Right cardiac atrium (tissue), 5 donors: ENCODE measurements around the gene APOBEC3A. TPM values are rescaled to one million over a fixed set of nuclear protein-coding genes. Genes with fewer than 3 reads are reported as not detected.

ENCODE experiments used
- ATAC-seq, 2 donors: fragments of 200-7000 bp; cut with Tn5 transposase; one replicate each; pipeline versions ENCODE4 v1.8.0 to v1.9.1; 2020; ENCODE audit warnings: moderate library complexity in 2 of 2, mild to moderate bottlenecking in 1 of 2
- DNase-seq, 3 donors: peaks; one replicate each; pipeline ENCODE4 v3.0.0-alpha.2; 2020
- H3K27ac ChIP-seq: one replicate; pipeline ENCODE4 v1.5.1; 2013; ENCODE audit warnings: mild to moderate bottlenecking, low read length, control low read depth, moderate library complexity
- H3K27me3 ChIP-seq: one replicate; pipeline ENCODE4 v1.6.1; 2013; ENCODE audit not compliant: control insufficient read depth, insufficient read depth
- H3K4me1 ChIP-seq: one replicate; pipeline ENCODE4 v1.6.1; 2013; ENCODE audit warnings: low read length; ENCODE audit not compliant: control insufficient read depth, insufficient read depth
- H3K4me3 ChIP-seq: one replicate; pipeline ENCODE4 v1.5.1; 2013; ENCODE audit warnings: low read length, control low read depth
- H3K9me3 ChIP-seq: one replicate; pipeline ENCODE4 v1.6.1; 2013; ENCODE audit warnings: low read length; ENCODE audit not compliant: control insufficient read depth
- WGBS: extraction: QIAGEN DNeasy Blood & Tissue Kit; methylation state at CpG from one replicate; pipeline ENCODE4 v1.1.7; 2013; 5-methylcytosine and 5-hydroxymethylcytosine counted together
- intact Hi-C, 4 donors: fragments of 100-400 bp; cut with DNase I; formaldehyde crosslinking; loops; one replicate each; pipeline versions ENCODE4 v1.11.0 to v1.14.0; 2022 to 2023
- polyA plus RNA-seq: library from polyadenylated mRNA; stranded (reverse); fragments of 200-250 nt; gene quantifications from one replicate; pipeline ENCODE4 v1.2.3, GENCODE V29; 2013
- total RNA-seq, 4 donors: library from RNA; stranded (reverse); fragmentation: NEBNext Ultra II Directional; extraction: Animal tissue kit (Norgen Biotek cat#: 25700); gene quantifications; one replicate each; pipeline ENCODE4 v1.2.1, GENCODE V29; 2021
- donor health status: healthy with polysubstance abuse.
- donor health status: DM: no; HTN: yes; CAD: no.
- donor health status: DM: no; HTN: no; CAD: no.
- donor health status: DM: no; HTN: yes; CAD: no; lungs with severe emphysema.
- donor health status: DM: yes; HTN: yes; CAD: no.

Gene APOBEC3A
- total and polyA plus RNA-seq, 5 donors = 0.14 to 0.94 (median 0.58) TPM

DNA sequence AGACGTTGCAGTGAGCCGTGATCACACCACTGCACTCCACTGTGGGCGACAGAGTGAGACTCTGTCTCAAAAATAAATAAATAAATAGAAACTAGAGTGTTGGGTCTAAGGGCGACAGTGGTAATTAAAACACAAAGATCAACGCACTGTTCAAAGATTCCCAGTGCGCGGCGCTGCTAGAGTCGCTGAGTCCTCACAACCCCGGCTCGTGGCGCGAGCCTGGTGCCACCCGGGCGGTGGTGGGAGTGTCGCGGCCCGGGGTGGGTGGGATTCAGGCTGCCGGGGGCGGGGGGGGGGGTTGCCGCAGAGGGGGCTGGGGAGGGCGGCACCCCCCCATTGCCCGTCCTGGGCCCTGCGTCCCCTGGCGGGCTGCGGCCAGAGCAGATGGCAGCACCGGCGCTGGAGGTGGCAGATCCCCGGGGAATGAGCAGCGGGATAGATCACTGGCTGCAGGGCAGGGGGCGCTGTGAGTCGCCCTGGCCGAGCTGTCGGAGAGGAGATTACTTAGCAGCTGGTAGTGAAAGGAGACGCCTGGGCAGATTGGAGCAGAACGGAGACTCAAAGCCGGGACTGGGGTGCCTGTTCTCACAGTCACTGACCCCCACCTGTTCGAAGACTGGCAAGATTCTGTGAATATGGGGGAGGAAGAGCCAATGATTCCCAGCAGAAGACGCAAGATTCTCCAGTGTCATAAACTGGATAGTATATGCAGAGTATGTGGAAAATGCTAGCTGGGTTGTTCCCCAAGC lies 30.2 kb upstream of the APOBEC3A start:
- Histone ChIP-seq H3K9me3 (no peaks in the 10 kb centered on the region), H3K27ac (peak overlapping the region; percentile 34), H3K4me3 (peak overlapping the region; percentile 29), H3K4me1 (no peaks in the 10 kb centered on the region), H3K27me3 (no peaks in the 10 kb centered on the region)
- DNase-seq = peak; percentile 70 to 91 (median 91)
- WGBS = 11% methylated on average over 39 of the region's 39 CpGs
- intact Hi-C loops = loop anchor here in 1 of 4 donors (10.0 kb wide), 1 partner anchor 52 kb away; the partner anchor contains the start of gene CBX6
- peak; percentile 82 to 84 for ATAC-seq

DNA sequence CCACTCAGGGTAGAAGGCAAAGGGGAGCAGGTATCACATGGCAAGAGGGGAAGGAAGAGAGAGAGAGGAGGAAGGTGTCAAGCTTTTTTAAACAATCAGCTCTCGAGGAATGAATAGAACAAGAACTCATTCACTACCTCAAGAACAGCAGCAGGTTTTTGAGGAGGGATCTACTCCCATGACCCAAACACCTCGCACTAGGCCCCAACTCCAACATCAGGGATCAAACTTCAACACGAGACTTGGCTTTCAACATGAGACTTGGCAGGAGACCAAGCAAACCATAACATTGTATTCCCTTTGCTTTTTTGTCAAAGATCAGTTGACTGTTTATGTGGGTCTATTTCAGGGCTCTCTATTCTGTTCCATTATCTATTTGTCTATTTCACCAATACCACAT lies 26.9 kb upstream of the APOBEC3A start:
- WGBS = 57% methylated on average over 3 of the region's 3 CpGs
- intact Hi-C loops = no loop called here
- Histone ChIP-seq H3K27ac (no peak overlapping the region), H3K27me3 (no peaks in the 10 kb centered on the region), H3K9me3 (no peaks in the 10 kb centered on the region), H3K4me3 (no peak overlapping the region), H3K4me1 (no peaks in the 10 kb centered on the region)
- ATAC-seq (no peak), DNase-seq (no peak)

DNA sequence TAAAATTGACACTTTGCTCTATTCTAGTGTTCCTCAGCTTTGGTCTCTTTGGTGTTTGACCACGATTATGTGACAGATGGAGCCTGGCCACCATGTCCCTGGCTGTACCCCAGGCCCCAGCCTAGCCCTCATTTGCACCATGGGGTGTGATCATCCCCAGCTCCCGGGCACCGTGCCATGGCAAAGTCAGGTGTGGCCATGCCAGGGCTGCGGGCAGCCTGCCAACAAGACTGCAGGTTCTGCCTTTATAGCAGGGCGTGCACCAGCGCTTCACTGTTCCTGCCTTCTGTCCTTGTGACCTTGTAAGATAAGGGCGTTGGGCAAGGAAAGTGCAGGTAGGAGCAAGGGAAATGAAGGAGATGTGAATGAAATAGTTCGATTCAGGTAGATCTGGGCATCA lies 22.4 kb upstream of the APOBEC3A start:
- WGBS = 67% methylated on average over 8 of the region's 8 CpGs
- Histone ChIP-seq H3K4me3 (no peak overlapping the region), H3K4me1 (no peaks in the 10 kb centered on the region), H3K9me3 (no peaks in the 10 kb centered on the region), H3K27ac (no peak overlapping the region), H3K27me3 (no peaks in the 10 kb centered on the region)
- DNase-seq (peak; percentile 37 to 83 (median 81)), ATAC-seq (peak; percentile 34 to 72)
- intact Hi-C loops = no loop called here

DNA sequence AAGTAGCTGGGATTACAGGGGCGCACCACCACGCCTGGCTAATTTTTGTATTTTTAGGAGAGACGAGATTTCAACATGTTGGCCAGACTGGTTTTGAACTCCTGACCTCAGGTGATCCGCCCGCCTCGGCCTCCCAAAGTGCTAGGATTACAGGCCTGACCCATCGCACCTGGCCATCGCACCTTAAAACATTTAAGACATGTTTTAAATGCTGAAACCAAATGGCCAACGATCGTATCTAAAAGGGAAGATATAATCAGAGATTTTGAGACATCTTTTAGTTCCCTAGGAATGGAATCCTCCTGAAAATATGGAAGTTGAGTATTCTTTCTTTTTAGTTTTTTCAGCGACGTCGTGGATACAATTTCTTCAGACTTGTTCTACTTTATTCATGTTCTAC lies 21.8 kb upstream of the APOBEC3A start:
- intact Hi-C loops = no loop called here
- Histone ChIP-seq H3K4me3 (no peak overlapping the region), H3K4me1 (no peaks in the 10 kb centered on the region), H3K27ac (no peak overlapping the region), H3K9me3 (no peaks in the 10 kb centered on the region), H3K27me3 (no peaks in the 10 kb centered on the region)
- ATAC-seq (no peak), DNase-seq (no peak)
- 91% methylated on average over 13 of the region's 13 CpGs for WGBS

DNA sequence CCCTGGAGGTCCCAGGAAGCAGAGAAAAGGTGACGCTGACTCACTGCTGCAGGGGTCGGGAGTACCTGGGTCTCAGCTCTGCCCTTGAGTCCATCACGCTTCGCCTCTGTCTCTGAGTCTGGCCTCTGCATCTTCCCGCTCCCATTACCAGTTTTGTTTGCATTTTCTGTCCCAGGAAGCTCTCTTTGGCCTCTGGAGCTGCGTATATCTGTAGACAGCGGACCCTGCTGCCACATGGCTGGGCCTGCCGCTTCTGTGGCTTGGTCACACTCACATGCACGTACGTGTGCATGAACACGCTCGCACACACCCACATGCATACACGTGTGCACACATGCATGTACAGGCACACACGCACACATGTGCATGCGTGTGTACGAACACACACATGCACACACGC lies 20.8 kb upstream of the APOBEC3A start:
- Histone ChIP-seq H3K9me3 (no peaks in the 10 kb centered on the region), H3K4me3 (no peak overlapping the region), H3K4me1 (no peaks in the 10 kb centered on the region), H3K27ac (no peak overlapping the region), H3K27me3 (no peaks in the 10 kb centered on the region)
- DNase-seq = no peak
- 75% methylated on average over 17 of the region's 17 CpGs for WGBS
- peak in 1 of 2 donors; percentile 11 for ATAC-seq
- intact Hi-C loops = no loop called here

DNA sequence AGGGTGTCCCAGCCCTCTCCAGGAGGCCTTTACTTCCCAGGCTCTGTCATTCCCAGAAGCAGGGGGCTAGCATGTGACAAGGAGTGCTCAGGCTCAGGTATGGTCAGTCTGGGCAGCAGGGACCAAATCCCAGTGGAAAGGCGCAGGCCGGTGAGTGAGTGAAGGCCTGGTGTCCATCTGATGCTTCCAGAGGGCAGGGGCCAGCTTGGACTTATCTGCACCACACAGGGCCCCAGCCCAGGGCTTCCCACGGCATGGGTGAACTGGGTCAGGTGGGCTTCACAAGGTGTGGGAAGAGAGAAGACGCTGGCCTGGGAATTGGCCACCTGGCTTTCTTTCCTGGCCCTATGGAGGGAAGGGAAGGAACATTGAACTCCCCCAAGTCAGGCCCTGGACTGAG lies 20.4 kb upstream of the APOBEC3A start:
- H3K9me3 ChIP-seq = no peaks in the 10 kb centered on the region
- H3K27me3 ChIP-seq = no peaks in the 10 kb centered on the region
- ATAC-seq (no peak), DNase-seq (no peak)
- no peaks in the 10 kb centered on the region for H3K4me1 ChIP-seq
- H3K27ac ChIP-seq = no peak overlapping the region
- WGBS = 88% methylated on average over 4 of the region's 4 CpGs
- H3K4me3 ChIP-seq = no peak overlapping the region
- intact Hi-C loops = no loop called here

DNA sequence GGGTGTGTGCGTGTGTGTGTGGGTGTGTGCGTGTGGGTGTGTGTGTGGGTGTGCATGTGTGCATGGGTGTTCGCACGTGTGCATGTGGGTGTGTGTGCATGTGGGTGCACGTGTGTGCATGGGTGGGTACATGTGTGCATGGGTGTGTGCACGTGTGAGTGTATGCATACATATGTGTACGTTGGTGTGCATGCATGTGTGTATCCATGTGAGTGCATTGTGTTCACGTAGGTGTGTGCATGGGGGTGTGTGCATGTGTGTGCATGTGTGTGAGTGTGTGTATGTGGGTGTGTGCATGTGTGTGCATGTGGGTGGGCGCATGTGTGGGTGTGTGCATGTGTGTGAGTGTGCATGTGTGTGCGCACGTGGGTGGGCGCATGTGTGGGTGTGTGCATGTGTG lies 19.9 kb upstream of the APOBEC3A start:
- DNase-seq = no peak
- H3K4me3 ChIP-seq = no peak overlapping the region
- WGBS = 83% methylated on average over 12 of the region's 12 CpGs
- intact Hi-C loops = no loop called here
- H3K27me3 ChIP-seq = no peaks in the 10 kb centered on the region
- no peak overlapping the region for H3K27ac ChIP-seq
- H3K4me1 ChIP-seq = no peaks in the 10 kb centered on the region
- ATAC-seq = peak in 1 of 2 donors; percentile 17
- H3K9me3 ChIP-seq = no peaks in the 10 kb centered on the region

DNA sequence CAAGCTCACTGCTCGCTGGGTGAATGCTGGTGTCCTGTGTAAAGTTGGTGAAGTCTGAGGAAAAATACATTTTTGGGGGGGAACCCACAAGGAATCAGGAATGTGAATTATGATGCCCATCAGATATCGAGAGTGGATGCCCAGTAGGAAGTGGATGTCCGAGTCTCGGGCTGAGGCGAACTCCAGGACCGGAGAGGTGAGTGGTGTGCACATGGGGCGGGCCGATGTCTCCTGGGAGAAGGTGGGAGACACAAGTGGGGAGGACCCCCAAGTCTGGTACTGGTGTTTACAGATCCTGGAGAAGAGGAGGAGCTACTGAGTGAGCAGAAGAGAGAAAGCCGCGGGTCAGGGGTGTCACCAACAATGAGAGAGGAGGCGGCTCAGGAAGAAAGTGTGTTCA lies 19.2 kb upstream of the APOBEC3A start:
- no peak overlapping the region for H3K4me3 ChIP-seq
- H3K9me3 ChIP-seq = no peaks in the 10 kb centered on the region
- ATAC-seq = no peak
- no peaks in the 10 kb centered on the region for H3K4me1 ChIP-seq
- no peak for DNase-seq
- intact Hi-C loops = no loop called here
- 73% methylated on average over 11 of the region's 11 CpGs for WGBS
- no peak overlapping the region for H3K27ac ChIP-seq
- no peaks in the 10 kb centered on the region for H3K27me3 ChIP-seq

DNA sequence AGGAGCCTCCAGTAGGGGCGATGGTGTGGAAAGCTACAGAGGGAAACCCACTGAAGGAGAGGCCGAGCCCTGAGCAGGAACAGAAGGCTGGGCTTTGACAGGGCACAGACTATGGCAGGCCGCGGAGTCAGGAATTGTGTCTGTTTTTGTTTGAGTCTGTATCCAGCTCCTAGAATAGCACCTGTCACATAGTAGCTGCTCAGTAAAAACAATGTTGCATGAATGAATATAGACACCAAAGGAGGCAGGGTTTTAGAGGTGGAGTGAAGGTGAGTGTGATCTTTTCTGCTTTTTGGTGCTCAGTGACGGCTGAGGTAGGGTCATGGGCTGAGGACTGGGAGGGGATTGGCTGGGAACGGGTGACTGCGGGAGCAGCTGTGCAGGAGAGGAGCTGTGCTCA lies 18.5 kb upstream of the APOBEC3A start:
- no peak overlapping the region for H3K4me3 ChIP-seq
- intact Hi-C loops = no loop called here
- no peaks in the 10 kb centered on the region for H3K27me3 ChIP-seq
- ATAC-seq = no peak
- WGBS = 83% methylated on average over 7 of the region's 7 CpGs
- H3K4me1 ChIP-seq = no peaks in the 10 kb centered on the region
- H3K27ac ChIP-seq = no peak overlapping the region
- no peaks in the 10 kb centered on the region for H3K9me3 ChIP-seq
- DNase-seq = no peak

DNA sequence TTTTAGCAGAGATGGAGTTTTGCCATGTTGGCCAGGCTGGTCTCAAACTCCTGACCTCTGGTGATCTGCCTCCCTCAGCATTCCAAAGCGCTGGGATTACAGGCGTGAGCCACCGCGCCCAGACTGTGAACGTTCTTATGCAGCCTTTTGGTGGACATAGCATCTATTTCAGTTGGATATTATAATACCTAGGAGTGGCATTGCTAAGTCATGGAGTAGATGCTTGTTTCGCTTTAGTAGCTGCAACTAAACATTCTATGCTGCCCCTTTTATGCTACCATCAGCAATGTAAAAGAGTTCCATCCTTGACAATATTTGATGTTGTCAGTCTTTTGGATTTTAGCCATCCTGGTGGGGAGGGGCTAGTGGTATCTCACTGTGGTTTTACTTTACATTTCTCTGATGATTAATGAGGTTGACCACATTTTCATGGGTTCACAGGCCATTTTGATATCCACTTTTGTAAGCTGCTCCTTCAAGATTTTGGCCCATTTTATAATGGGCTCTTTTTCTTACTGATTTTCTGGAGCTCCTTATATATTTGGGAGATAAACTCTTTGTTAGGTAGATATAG lies 16.5 kb upstream of the APOBEC3A start:
- H3K27me3 ChIP-seq = no peaks in the 10 kb centered on the region
- intact Hi-C loops = no loop called here
- no peak for ATAC-seq
- WGBS = 92% methylated on average over 6 of the region's 6 CpGs
- DNase-seq = no peak
- H3K4me1 ChIP-seq = no peaks in the 10 kb centered on the region
- H3K27ac ChIP-seq = no peak overlapping the region
- H3K9me3 ChIP-seq = no peaks in the 10 kb centered on the region
- no peak overlapping the region for H3K4me3 ChIP-seq

DNA sequence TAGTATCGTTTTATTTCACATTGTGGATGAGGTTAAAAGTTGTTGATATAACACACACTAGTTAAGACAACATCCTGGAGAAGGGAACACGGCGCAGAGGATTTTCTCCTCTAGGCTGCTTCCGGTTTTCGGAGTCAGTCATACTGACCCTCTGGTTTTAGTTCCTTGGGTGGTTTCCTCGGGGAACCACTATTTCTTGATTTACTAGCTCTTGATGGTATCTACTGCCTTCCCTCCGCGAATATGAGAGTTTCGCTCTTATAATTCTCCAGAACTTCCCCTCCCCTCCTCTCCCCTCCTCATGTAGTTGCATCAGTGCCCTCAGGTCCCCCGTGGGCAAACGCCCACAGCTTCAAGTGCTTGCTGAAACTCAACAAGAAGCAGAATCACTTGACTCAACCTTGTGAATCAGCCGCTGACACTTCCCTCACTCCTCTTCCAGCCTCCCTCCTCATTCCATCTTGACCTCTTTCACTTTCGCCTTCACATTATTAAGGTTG lies 15.9 kb upstream of the APOBEC3A start:
- ATAC-seq = no peak
- 71% methylated on average over 13 of the region's 13 CpGs for WGBS
- Histone ChIP-seq H3K27me3 (no peaks in the 10 kb centered on the region), H3K4me1 (no peaks in the 10 kb centered on the region), H3K9me3 (no peaks in the 10 kb centered on the region), H3K4me3 (no peak overlapping the region), H3K27ac (no peak overlapping the region)
- intact Hi-C loops = no loop called here
- peak in 1 of 3 donors; percentile 51 for DNase-seq
